GDM1 (cell line): ENCODE results near the gene PMEPA1.

Experiments
- DNase-seq: peaks from one replicate; lab custom pipeline; 2025; lab: John Stamatoyannopoulos, UW

The PMEPA1 gene

DNA sequence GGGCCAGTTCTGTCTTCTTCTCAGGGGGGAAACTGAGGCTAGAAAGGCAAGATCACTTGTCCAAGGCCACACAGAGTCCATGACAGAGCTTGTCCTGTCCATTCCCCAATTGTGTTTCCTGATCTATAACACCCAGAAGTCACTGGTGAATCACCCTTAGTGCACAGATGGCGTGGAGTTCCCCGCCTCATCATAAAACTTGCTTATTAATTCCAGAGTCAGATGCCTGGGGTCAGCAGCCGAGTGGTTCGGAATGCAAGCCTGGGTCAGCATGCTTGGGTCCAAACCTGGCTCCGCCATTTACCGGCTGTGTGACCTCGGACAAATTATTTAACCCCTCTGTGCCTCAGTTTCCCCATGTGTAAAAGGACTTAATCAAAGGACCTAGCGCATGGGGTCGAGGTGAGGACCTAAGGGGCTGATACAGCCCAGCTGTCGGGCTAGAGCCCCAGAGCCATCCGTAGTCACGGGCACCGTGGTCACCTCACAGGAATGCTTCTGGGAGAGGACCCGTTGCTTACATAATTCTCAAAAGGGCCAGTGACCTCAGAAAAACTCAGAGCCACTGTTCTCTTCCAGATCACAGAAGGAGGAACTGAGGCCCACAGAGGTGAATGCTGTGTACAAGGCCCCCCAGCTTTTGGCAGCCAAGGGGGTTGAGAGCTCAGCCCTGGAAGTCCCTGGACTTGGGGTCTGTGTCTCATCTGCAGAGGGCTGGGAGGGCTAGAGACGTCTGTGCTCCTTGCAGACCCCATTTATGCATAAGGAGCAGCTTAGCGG lies 88.2 kb downstream of the PMEPA1 start:
- DNase-seq, result no peak

DNA sequence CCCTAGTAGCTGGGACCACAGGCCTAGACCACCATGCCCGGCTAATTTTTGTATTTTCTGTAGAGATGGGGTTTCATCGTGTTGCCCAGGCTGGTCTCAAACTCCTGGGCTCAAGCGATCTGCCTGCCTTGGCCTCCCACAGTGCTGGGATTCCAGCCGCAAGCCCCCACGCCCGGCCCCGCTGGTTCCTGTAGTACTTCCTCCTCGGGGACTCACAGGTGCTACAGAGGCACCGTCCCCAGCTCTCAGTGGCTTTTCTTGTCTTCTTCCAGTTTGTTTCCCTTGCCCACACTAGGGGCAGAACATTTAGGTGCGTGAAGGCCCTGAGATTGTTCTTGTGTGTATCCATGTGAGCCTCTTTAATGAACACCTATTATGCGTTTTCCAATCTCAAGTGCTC lies 88.8 kb downstream of the PMEPA1 start:
- no peak for DNase-seq

DNA sequence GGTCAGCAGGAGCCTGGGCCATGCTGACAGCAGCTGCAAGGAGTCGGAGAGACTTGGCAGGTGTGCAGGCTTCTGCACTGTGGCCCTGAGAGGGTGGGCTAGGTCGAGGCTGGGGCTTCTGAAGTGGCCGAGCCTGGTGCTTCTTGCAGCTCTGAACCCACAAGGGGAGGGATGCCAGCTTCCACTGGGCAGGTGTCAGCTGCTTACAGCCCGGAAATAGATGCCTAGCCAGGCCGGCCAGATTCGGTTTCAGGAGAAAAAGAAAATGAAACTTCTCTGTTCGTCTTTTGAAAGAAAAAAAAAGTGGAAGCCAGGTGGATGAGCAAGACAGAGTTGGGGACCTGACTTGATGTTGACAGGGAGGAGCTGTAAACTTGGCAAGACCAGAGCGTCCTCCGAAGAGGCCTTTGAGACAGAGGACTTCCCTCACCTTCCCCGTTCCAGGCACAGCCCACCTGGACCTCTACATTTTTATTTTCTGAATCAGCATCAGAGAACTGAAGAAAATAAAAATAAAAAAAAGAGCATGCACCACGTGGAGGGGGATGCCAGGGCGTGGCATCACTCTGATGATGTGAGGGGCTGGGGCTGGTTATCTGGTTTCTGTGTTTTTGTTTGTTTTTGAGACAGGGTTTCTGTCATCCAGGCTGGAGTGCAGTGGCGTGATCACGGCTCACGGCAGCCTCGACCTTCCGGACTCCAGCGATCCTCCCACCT lies 89.4 kb downstream of the PMEPA1 start, which contains the start of gene ZBP1:
Gene ZBP1, minus strand, starts transcription at position 153 of the 717 bp plus-strand sequence. Its CDS starts 131 bp downstream, at position 22.
- DNase-seq, result no peak

DNA sequence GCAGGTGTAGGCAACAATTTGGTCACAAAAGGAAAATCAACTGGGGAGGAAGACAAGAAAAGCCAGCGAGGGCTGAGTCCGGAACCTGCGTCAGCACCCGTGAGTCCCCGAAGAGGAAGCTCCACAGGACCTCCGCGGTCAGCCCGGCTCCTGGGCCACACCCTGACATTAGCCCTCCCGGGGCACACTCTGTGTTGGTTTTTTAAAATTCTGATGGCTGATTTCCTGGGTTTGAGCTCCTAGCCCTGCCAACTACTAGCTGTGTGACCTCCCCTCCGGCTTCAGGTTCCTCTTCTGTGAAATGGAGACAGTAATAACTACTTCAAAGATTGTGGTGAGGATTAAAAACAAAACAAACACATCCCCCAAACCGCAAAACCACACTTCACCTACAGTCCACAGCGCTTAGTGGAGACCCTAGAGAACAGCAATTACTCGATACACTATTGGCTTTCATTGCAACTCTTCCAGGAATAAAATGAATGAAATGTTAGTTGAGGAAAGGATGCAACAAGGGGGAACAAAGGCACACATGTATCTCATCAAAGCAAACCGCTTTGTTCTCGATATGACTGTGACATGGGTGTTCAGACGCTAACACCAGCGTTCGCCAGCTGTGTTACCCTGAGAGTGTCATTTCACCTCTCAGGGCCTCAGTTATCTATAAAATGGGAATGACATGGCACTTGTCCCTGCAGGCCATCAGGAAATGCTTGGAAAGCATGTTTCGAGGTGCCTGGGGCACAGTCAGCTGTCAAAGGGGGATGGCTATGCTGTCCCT lies 90.6 kb downstream of the PMEPA1 start:
- DNase-seq, result peak; percentile 27

DNA sequence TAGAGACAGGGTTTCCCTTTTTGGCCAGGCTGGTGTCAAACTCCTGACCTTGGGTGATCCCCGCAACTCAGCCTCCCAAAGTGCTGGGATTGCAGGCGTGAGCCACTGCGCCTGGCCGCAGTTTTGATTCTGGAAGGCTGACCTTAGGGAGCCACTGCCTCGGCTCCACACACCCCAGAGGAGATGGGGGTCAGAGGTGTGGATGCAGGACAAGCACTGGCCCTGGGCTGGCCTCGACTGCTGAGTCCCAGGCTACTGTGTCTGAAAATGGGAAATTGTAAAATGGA lies 91.1 kb downstream of the PMEPA1 start:
- no peak for DNase-seq

DNA sequence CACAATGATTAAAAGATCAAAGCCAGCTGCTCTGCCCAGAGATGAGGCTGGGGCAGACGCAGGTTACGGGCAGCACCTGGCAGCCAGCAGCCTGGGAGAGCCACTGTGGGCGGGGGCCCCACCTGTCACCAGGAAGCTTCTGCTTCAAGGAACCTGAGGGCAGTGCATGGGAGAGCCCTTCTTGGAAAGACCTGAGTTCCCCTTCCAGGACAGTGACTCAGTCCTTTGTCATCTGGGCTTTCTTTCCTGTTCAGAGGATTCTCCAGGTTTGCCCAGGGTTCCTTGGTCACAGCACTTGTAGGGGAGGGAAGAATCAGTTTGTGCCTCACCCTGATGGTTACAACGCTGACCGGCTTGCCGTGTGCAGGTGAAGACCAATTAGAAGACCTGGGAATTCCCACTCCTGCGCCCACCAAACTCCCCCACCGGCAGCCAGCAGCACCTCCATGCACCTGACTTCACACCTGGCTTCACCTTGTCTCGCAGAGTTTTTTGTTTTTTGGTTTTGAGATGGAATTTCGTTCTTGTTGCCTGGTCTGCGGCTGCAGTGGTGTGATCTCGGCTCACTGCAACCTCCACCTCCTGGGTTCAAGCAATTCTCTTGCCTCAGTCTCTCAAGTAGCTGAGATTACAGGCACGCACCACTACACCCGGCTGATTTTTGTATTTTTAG lies 91.6 kb downstream of the PMEPA1 start:
- DNase-seq, result no peak

DNA sequence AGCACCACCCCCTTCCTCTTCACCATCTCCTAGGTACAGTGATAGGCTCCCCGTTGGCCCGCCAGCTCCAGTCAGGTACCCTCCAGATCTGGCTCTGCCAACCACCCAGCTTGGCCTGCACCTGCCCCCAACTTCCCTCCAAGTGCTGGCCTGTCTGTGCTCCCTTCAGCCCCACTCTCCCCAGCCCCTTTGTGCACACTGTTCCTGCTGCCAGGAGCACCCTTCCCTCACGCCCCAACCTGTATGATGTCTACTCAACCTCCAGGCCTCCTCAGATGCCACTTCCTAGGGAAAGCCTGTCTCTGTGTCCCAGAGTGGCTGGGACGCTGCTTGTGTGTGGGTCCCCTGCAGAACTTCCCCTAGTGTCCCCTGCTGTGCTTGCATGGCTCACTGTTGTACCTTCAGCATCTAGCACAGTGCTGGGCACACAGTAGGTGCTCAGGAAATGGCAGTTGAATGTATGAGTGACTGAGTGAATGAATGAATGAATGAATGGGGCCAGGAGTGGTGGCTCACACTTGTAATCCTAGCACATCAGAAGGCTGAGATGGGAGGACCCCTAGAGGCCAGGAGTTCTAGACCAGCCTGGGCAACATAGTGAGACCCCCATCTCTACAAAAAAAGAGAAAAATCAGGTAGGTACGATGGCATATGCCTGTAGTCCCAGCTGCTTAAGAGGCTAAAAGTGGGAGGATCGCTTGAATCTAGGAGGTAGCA lies 92.6 kb downstream of the PMEPA1 start:
- DNase-seq, result no peak

DNA sequence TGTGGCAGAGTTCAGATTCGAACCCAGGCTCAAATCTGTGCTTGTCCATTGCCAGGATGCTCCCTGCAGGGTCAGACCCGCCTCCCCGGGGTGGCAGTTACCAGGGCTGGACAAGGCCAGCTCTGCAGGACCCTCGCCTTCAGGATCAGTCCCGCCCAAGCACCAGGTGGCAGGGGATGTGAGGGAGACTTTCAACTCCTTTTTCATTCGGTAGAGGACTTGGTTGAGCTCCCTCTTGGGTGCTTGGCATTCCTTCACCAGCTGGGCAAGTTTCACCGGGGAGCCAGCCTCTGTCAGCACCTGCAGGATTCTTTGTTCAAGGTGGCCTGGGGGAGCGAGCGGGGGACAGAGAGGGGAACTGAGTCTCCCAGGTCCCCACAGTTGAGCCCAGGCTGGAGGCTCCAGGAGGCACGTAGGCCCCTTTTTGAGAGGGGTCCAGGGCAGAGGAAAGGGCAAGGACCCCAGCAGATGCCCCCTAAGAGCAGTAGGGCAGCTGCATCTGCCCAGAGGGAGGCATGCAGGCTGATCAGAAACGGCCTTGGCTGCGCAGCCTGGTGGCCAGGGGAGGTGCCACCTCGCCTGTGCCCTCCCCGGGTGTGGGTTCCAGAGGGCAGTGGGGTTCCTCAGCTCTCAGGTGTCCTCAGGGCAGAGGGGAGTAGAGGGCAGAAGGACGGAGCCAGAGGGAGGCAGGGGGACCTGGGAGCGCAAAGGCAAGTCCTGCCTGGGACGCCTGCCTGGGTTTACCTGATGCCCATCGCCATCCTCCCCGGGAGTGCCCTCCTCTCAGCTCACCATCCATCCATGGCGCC lies 93.5 kb downstream of the PMEPA1 start:
- DNase-seq, result no peak

DNA sequence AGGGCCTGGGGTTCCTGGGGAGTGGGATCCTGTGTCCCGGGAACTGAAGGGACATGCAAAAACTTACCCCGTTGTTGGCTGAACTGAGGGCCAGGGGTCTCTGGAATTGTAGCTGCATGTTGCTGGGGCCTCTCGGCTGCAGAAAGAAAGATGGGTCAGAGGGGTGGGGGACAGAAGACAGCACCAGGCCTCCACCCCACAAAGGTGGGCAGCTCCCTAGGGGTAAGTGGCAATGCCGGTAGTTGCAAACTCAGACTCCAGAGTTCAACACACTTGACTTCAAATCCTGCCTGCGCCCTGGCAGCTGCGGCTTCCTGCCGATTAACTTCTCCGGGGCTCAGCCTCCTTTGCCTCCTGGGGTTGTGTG lies 94.4 kb downstream of the PMEPA1 start:
- DNase-seq, result no peak

DNA sequence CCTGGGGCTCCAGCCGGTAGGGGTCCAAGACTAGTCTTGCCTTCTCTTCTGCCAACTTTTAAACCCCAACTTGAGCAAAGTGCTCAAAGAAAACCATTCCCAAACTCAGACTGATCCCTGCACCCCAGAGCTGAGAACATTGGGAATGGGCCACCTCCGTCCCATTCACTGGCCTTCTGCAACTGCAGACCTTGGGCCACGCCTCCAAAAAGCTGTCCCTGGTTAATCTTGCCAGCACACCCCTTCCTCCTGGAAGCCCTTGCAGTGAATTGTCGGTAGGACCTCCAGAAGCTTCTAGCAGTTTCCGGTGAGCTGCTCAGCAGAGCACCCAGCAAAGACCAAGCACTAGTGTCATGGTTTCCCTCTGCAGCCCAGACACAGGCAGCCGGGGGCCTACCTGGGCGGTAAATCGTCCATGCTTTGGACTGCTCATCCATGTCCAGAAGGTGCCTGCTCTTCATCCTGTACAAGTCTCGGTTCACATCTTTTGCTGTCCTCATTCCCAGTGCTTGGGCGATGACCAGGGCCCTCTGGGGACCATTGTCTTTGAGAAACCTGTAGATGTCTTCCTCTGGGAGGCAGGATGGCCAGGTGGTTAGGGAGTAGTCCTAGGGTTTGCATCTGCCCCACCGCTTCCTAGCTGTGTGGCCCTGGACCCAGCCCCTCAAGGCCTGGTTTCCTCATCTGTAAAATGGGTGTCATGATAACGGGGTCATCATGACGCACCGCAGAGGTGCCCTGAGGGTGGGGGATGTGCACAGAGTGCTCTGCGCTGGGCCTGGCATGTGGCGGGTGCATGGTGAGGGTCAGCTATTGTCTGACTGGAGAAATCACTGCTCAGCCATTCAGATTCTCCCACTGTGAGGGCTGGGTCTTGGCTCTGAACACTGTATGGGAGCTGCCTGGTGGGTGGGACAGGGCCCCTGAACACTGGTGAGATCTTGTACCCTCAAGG lies 95.0 kb downstream of the PMEPA1 start:
- DNase-seq, result no peak

DNA sequence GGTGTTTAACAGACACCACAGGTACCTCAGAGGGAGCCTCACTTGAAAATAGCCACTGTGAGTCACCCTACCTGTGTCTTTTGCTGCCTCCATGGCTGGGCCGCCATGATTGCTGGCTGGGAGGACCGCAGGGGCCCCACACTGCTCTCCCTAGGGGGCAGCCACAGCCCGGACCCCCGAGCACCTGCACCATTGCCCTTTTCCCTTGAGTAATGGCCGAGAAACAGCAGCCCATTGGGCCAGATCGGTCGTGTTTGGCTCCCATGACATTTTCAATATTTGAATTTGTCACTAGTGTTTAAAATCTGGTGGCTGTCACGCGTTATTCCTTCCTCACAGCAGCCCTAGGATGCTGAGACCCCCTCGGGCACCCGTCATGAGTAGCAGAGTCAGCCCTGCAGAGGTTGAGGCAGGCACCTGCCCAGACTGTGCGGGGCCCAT lies 96.3 kb downstream of the PMEPA1 start:
- DNase-seq, result no peak

DNA sequence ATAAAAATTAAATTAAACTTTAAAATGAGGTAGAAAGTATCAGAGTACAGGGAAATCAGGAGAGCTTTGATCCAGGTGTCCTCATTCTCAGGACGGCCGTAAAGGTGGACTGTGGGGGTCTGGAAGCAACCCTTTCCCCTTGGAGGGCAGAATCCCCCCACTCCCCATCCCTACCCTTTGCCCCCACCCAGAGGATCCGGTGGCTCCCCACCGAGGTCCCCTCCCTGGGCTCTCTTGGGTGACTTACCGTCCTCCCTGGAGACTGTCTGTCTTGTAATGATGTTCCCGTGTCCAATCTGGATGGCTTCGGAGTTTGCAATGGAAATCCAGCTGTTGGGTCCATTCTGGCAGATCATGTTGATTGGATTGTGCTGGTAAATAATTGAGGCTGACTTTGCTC lies 96.9 kb downstream of the PMEPA1 start:
- no peak for DNase-seq

DNA sequence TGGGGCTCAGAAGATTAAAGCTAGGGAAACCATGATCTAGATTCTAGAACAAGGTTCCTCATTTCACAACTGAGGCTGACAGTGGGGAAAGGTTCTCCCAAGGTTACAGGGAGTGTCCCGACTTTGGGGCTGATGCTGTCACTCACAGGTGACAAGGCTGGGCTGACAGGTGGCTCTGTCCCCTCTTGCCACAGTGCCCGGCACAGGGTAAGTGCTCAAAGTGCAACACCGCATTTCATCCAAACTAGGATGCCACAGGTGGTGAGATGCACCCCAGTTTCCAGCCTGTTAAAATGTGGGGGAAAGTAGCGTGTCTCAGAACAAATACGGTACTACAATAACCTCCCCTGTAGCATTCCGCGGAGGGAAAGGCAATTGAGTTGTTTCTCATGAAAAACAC lies 97.4 kb downstream of the PMEPA1 start:
- DNase-seq, result no peak

DNA sequence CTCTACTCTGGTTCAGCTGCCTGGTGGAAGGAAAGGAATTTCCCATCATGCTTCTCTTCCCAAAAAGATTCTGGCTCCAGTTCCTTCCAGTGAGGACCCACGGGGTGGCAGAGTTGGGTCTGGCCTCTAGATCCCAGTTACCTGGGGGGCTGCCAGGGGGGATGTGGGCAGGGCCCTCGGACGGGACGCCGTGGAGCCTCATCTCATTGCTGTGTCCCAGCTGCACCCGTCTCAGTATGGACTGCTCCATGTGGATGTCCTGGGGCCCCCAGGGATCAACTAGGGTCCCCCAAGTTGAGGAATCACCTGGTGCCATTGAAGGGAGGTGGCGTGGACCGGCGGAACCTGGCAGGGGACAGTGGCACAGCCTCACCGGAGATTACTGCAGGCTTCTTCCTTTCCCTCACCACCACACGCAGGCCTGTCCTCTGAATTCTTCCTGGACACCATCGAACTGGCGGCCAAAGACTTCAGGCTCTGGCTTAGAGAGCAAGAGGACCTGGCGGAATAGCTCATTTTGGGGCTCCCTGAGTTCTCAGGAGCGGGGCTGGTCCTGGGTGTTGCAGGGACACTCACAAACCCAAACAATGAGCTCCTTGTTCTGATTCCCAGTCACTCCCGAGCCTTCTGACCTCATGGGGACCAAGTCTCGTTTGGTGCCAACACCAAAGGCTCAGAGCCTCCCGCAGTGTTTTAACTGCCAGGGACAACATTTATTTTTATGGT lies 98.1 kb downstream of the PMEPA1 start:
- DNase-seq, result no peak

DNA sequence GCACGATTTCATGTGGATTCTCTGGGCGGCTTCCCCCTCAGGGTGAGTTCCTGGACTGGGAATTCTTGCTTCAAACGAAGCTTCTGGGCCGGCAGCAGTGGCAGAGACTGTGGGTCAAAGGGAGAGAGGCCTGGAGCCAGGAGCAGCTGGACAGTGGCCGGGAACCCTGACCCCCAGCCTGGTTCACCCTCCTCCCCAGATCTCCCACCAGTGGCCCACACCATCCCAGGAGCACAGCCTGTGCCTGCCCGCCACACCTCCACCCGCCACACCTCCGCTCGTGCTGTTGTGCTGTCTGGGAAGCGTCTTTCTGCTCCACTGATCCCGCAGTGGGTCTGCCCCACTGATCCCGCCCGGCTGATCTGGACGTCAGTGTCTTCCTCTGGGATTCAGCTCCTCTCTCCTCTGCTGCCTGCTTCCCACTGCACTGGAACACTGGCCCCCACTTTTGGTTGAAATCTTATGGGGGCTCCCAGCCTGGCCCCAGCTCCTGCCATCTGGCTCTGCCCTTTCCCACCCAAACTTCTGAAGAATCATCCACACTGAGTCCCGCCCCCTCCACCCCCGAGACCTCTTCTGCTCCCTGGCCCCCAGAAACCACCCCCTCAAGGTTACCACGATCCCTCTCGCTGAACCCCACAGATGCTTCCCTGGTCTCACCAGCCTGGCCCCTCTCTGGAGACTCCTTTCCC lies 99.4 kb downstream of the PMEPA1 start:
- no peak for DNase-seq

DNA sequence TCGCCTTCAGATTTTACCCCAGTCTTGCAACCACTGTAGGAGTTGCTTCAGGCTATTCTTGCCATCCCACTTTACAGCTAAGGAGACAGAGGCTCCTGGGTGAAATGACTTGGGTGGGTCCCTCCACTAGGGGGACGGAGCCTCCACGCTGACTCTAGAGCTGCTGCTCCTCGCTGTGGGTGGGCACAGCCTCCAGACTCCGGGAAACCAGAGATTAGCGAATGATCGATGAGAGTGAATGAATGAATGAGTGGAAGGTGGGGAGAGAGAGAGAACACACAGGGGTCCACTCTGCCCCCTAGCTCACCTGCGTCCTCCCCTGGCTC lies 100.0 kb downstream of the PMEPA1 start:
- no peak for DNase-seq

DNA sequence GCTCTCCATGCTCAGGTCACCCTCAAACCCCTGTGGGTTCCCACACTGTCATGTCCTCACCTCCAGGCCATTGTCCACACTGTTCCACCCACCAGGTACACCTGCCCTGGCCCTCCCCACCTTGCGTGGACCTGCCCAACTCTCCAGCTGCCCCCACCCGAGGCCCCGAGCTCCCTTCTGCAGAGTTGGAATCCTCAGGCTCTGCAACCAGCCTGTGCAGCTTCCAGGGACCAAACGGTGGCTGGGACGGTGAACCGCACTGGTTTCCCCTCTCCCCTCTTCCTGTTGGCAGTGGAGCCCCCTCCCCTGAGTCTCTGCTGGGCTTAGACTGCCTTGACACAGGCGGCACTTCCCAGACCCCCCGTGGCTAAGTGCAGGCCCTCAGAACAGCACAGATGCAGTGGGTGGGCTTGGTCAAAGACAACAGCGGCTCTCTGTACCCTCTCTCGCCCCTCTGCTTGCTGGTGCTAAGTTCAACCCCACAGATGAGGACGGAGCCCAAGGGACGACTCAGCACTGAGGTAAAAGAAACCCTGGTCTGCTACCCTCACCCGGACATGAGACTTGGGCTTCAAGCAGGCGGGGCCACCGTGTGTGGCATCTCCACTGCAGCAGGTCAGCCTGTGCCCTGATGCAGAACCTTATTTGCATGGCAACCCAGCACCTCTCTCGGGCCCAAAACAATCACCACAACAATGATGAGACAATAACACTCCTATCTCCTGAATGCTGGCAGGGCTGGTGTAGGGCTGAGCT lies 100.6 kb downstream of the PMEPA1 start:
- no peak for DNase-seq

DNA sequence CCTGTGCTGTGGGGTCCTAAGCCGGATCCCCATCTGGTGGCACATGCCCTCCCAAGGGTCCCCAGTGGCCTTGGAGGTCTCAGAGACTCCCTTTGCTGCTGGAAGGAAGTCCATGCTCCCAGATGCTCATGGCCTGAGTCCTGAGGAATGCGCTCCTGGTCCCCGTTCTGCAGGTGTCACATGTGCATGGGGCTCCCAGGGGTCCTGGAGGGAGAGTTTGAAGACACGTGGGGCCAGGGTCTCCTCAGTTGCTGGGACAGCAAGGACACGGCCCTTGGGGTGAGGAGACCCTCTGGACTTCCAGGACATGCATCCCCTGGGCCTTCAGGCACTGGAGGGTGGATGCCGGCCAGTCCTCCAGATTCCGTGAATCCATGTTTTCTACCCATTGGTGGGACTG lies 101.3 kb downstream of the PMEPA1 start:
- DNase-seq, result no peak
